T-cell (primary cell): Measurements from ENCODE around the gene MRM1. TPM values are rescaled to one million over a fixed set of nuclear protein-coding genes. Genes with fewer than 3 reads are reported as not detected.

Experiments
- ATAC-seq, 4 experiments: fragments of 200-7000 bp in 3 of 4; fragments of 150-1000 bp in 1 of 4; cut with Tn5 transposase; replicated peaks in 1 of 4; 1 replicate in 3 of 4; 2 replicates in 1 of 4; pipeline ENCODE4 v1.10.0; 2021; ENCODE audit warnings: moderate library complexity in 3 of 4, mild to moderate bottlenecking in 2 of 4, moderate number of reproducible peaks in 1 of 4
- CTCF ChIA-PET, 2 donors: fragments of 300-600 bp; sonication (Branson Sonifier 250); formaldehyde crosslinking; loops; one replicate each; lab custom pipeline; 2022; ENCODE audit warnings: antibody characterized with exemption in 2 of 2; lab: Charles Lee
- POLR2A ChIA-PET, 2 donors: fragments of 300-600 bp; sonication (Branson Sonifier 250); formaldehyde crosslinking; loops; one replicate each; lab custom pipeline; 2022; ENCODE audit warnings: antibody characterized with exemption in 2 of 2; lab: Charles Lee
- DNase-seq, 35 experiments: peaks; one replicate each; pipeline versions ENCODE4 v3.0.0 to v3.0.0-alpha.2; 2013 to 2023
- H3K27ac ChIP-seq: one replicate; pipeline ENCODE4 v1.5.1; 2013; ENCODE audit warnings: low read length
- H3K27me3 ChIP-seq, 2 experiments: replicated peaks in 1 of 2; 1 replicate in 1 of 2; 2 replicates in 1 of 2; pipeline versions ENCODE4 v1.6.1 to v1.7.0; 2013; ENCODE audit warnings: low read length in 1 of 2, mixed read lengths in 1 of 2; ENCODE audit not compliant: control insufficient read depth in 2 of 2, insufficient read depth in 2 of 2; ENCODE audit errors: extremely low read depth in 1 of 2
- H3K36me3 ChIP-seq, 2 donors: 1 replicate in 1 of 2; 2 replicates in 1 of 2; pipeline versions ENCODE4 v1.6.1 to v1.7.0; 2013; ENCODE audit warnings: low read length in 1 of 2; ENCODE audit not compliant: control insufficient read depth in 2 of 2, insufficient read depth in 1 of 2; ENCODE audit errors: extremely low read depth in 1 of 2
- H3K4me1 ChIP-seq, 2 experiments: 1 replicate in 1 of 2; 2 replicates in 1 of 2; pipeline versions ENCODE4 v1.6.1 to v1.7.0; 2013; ENCODE audit warnings: low read length in 2 of 2, mixed read lengths in 1 of 2; ENCODE audit not compliant: insufficient read depth in 2 of 2, control insufficient read depth in 1 of 2; ENCODE audit errors: extremely low read depth in 1 of 2
- H3K4me3 ChIP-seq, 2 donors: 1 replicate in 1 of 2; 2 replicates in 1 of 2; pipeline versions ENCODE4 v1.5.1 to v1.7.0; 2013; ENCODE audit warnings: mild to moderate bottlenecking in 2 of 2, low read length in 1 of 2, moderate library complexity in 1 of 2; ENCODE audit not compliant: control insufficient read depth in 1 of 2; ENCODE audit errors: extremely low read depth in 1 of 2
- H3K9me3 ChIP-seq: 2 replicates; pipeline ENCODE4 v1.7.0; 2013
- H3K27ac Mint-ChIP-seq, 2 donors: one replicate each; pipeline ENCODE4 v1.8.0; 2020 to 2021; ENCODE audit warnings: mild to moderate bottlenecking in 2 of 2, mixed read lengths in 2 of 2
- H3K27me3 Mint-ChIP-seq, 2 donors: one replicate each; pipeline ENCODE4 v1.8.0; 2021 to 2022; ENCODE audit warnings: mixed read lengths in 2 of 2
- H3K36me3 Mint-ChIP-seq: one replicate; pipeline ENCODE4 v1.8.0; 2021; ENCODE audit warnings: mixed read lengths
- H3K4me1 Mint-ChIP-seq, 3 donors: one replicate each; pipeline ENCODE4 v1.8.0; 2020 to 2022; ENCODE audit warnings: mixed read lengths in 3 of 3, mild to moderate bottlenecking in 1 of 3
- H3K4me3 Mint-ChIP-seq, 3 donors: one replicate each; pipeline ENCODE4 v1.8.0; 2020 to 2022; ENCODE audit warnings: mild to moderate bottlenecking in 3 of 3, mixed read lengths in 3 of 3, moderate library complexity in 3 of 3
- H3K9me3 Mint-ChIP-seq, 3 donors: one replicate each; pipeline ENCODE4 v1.8.0; 2020 to 2022; ENCODE audit warnings: mixed read lengths in 3 of 3
- WGBS: methylation state at CpG from one replicate; pipeline ENCODE4 v1.1.5; 2013; ENCODE audit warnings: missing lambda C conversion rate; ENCODE audit not compliant: insufficient coverage; 5-methylcytosine and 5-hydroxymethylcytosine counted together
- total RNA-seq, 35 experiments: library from RNA in 6 of 35; stranded (reverse) in 6 of 35; fragments of 120-200 nt in 1 of 35; gene quantifications; one replicate each; pipeline versions ENCODE4 v1.2.1 to v1.2.4 and lab custom pipeline; 2013 to 2026

Gene MRM1
- total RNA-seq, 5 donors from 2014 or later (not counting 1 experiment from before 2014, with no cell fraction given): 2.3 to 18.2 (median 15.4) TPM

GRCh38 chr17:36641877-36642845 lies 40.8 kb downstream of the MRM1 start:
- Mint-ChIP-seq H3K27ac (peak overlapping the region in 1 of 2 donors; percentile 59), H3K27me3 (peaks cover 71 to 84% of the 10 kb centered on the region in 2 donors), H3K4me1 (peaks cover 11 to 17% (median 16%) of the 10 kb centered on the region in 3 donors), H3K9me3 (no peaks in the 10 kb centered on the region), H3K4me3 (peak overlapping the region; percentile 72 to 85 (median 79)), H3K36me3 (peaks cover 5% of the 10 kb centered on the region)
- POLR2A ChIA-PET: interaction anchor here in 1 of 2 donors (0.5 kb wide), 1 partner anchor 1748 kb away, joined by 8 read pairs; no protein-coding TSS in a partner anchor
- Histone ChIP-seq H3K27ac (no peak overlapping the region), H3K36me3 (no peaks in the 10 kb centered on the region), H3K4me1 (peaks cover 0 to 18% of the 10 kb centered on the region in 2 experiments), H3K9me3 (no peaks in the 10 kb centered on the region), H3K4me3 (peak overlapping the region; percentile 19 to 27), H3K27me3 (peaks cover 16 to 67% of the 10 kb centered on the region in 2 experiments)
- CTCF ChIA-PET: interaction anchor here (0.6 kb wide), 2 partner anchors 16 to 43 kb away, joined by 3 read pairs; no protein-coding TSS in a partner anchor
- DNase-seq (peak in 1 of 35 experiments; percentile 8), ATAC-seq (peak in 2 of 4 experiments; percentile 27 to 56)
- 7% methylated on average over 36 of the region's 64 CpGs for WGBS

- ChIA-PET CTCF (no interaction called here), POLR2A (interaction anchor here in 1 of 2 donors (0.5 kb wide), 1 partner anchor 1747 kb away, joined by 8 read pairs; no protein-coding TSS in a partner anchor)
- no peak for DNase-seq
- peaks cover 11 to 17% (median 16%) of the 10 kb centered on the region in 3 donors for H3K4me1 Mint-ChIP-seq
- peaks cover 19 to 73% of the 10 kb centered on the region in 2 experiments for H3K27me3 ChIP-seq
- H3K9me3 ChIP-seq: no peaks in the 10 kb centered on the region
- H3K9me3 Mint-ChIP-seq: no peaks in the 10 kb centered on the region
- no peaks in the 10 kb centered on the region for H3K36me3 ChIP-seq
- no peak overlapping the region for H3K27ac Mint-ChIP-seq
- WGBS: 67% methylated on average over 1 of the region's 3 CpGs
- no peak for ATAC-seq
- peaks cover 5% of the 10 kb centered on the region for H3K36me3 Mint-ChIP-seq
- peaks cover 69 to 83% of the 10 kb centered on the region in 2 donors for H3K27me3 Mint-ChIP-seq
- H3K4me3 ChIP-seq: no peak overlapping the region
- peak overlapping the region in 2 of 3 donors; percentile 50 to 85 for H3K4me3 Mint-ChIP-seq
- H3K27ac ChIP-seq: no peak overlapping the region
- H3K4me1 ChIP-seq: peaks cover 0 to 18% of the 10 kb centered on the region in 2 experiments
Measured at GRCh38 chr17:36643086-36643685, 41.8 kb downstream of the MRM1 start.

- H3K36me3 Mint-ChIP-seq: peaks cover 5% of the 10 kb centered on the region
- H3K27me3 Mint-ChIP-seq: peaks cover 61 to 79% of the 10 kb centered on the region in 2 donors
Measured at GRCh38 chr17:36645422-36645821, 44.0 kb downstream of the MRM1 start.

GRCh38 chr17:36647636-36648035 lies 46.3 kb downstream of the MRM1 start:
- peaks cover 3 to 8% (median 7%) of the 10 kb centered on the region in 3 donors for H3K4me1 Mint-ChIP-seq
- H3K27me3 Mint-ChIP-seq: peaks cover 54 to 73% of the 10 kb centered on the region in 2 donors
- POLR2A ChIA-PET: no interaction called here

More at GRCh38 chr17:36645422-36645821, 44.0 kb downstream of the MRM1 start:
- Histone ChIP-seq H3K9me3 (no peaks in the 10 kb centered on the region), H3K4me1 (peaks cover 0 to 18% of the 10 kb centered on the region in 2 experiments), H3K27me3 (peaks cover 15 to 82% of the 10 kb centered on the region in 2 experiments), H3K4me3 (no peak overlapping the region), H3K27ac (no peak overlapping the region), H3K36me3 (no peaks in the 10 kb centered on the region)
- DNase-seq: no peak
- no peak overlapping the region for H3K4me3 Mint-ChIP-seq
- H3K27ac Mint-ChIP-seq: no peak overlapping the region
- peaks cover 11 to 17% (median 16%) of the 10 kb centered on the region in 3 donors for H3K4me1 Mint-ChIP-seq
- 83% methylated on average over 1 of the region's 3 CpGs for WGBS
- POLR2A ChIA-PET: no interaction called here
- H3K9me3 Mint-ChIP-seq: no peaks in the 10 kb centered on the region
- CTCF ChIA-PET: no interaction called here
- ATAC-seq: no peak

GRCh38 chr17:36650096-36650775 lies 48.9 kb downstream of the MRM1 start:
- Mint-ChIP-seq H3K4me3 (no peak overlapping the region), H3K27me3 (peaks cover 49 to 65% of the 10 kb centered on the region in 2 donors), H3K4me1 (no peaks in the 10 kb centered on the region), H3K9me3 (no peaks in the 10 kb centered on the region), H3K27ac (no peak overlapping the region), H3K36me3 (peaks cover 5% of the 10 kb centered on the region)
- ChIA-PET POLR2A (no interaction called here), CTCF (no interaction called here)
- Histone ChIP-seq H3K36me3 (no peaks in the 10 kb centered on the region), H3K27ac (no peak overlapping the region), H3K4me1 (no peaks in the 10 kb centered on the region), H3K9me3 (no peaks in the 10 kb centered on the region), H3K27me3 (peaks cover 5 to 56% of the 10 kb centered on the region in 2 experiments), H3K4me3 (no peak overlapping the region)
- DNase-seq: no peak
- 36% methylated on average over 2 of the region's 9 CpGs for WGBS
- ATAC-seq: no peak

More at GRCh38 chr17:36647636-36648035, 46.3 kb downstream of the MRM1 start:
- H3K9me3 ChIP-seq: no peaks in the 10 kb centered on the region
- H3K27ac ChIP-seq: no peak overlapping the region
- H3K9me3 Mint-ChIP-seq: no peaks in the 10 kb centered on the region
- 39% methylated on average over 2 of the region's 4 CpGs for WGBS
- no peak overlapping the region for H3K27ac Mint-ChIP-seq
- no peak overlapping the region for H3K4me3 Mint-ChIP-seq
- no peak for DNase-seq
- peaks cover 5% of the 10 kb centered on the region for H3K36me3 Mint-ChIP-seq
- peaks cover 0 to 2% of the 10 kb centered on the region in 2 experiments for H3K4me1 ChIP-seq
- no peak overlapping the region for H3K4me3 ChIP-seq
- CTCF ChIA-PET: interaction anchor here in 1 of 2 donors (0.6 kb wide), 1 partner anchor 12 kb away, joined by 3 read pairs; no protein-coding TSS in a partner anchor
- ATAC-seq: no peak
- H3K36me3 ChIP-seq: no peaks in the 10 kb centered on the region
- H3K27me3 ChIP-seq: peaks cover 14 to 67% of the 10 kb centered on the region in 2 experiments
